H9 (cell line): ENCODE results near the gene STH. TPM values are rescaled to one million over a fixed set of nuclear protein-coding genes. Genes with fewer than 3 reads are reported as not detected.

ENCODE experiments used
- DNase-seq: peaks from one replicate; pipeline ENCODE4 v3.0.0-alpha.2; 2017
- H2AFZ ChIP-seq: one replicate; pipeline ENCODE4 v1.6.1; 2013; ENCODE audit warnings: mild to moderate bottlenecking, low read length, control low read depth, moderate library complexity
- H2AK5ac ChIP-seq: 2 replicates; pipeline ENCODE4 v1.6.1; 2013; ENCODE audit warnings: low read length, control low read depth, mixed read lengths; ENCODE audit not compliant: insufficient read length
- H2BK120ac ChIP-seq: one replicate; pipeline ENCODE4 v1.6.1; 2013; ENCODE audit warnings: low read depth, mild to moderate bottlenecking, low read length, control low read depth, inconsistent platforms; ENCODE audit not compliant: poor library complexity, severe bottlenecking
- H2BK12ac ChIP-seq: 2 replicates; pipeline ENCODE4 v1.6.1; 2013; ENCODE audit warnings: low read length, control low read depth, mixed read lengths, low read depth; ENCODE audit not compliant: insufficient read length
- H2BK15ac ChIP-seq: 2 replicates; pipeline ENCODE4 v1.6.1; 2013; ENCODE audit warnings: low read depth, low read length, control low read depth
- H2BK20ac ChIP-seq: one replicate; pipeline ENCODE4 v1.6.1; 2013; ENCODE audit warnings: low read depth, mild to moderate bottlenecking, low read length, control low read depth, inconsistent platforms; ENCODE audit not compliant: poor library complexity, severe bottlenecking
- H2BK5ac ChIP-seq: 2 replicates; pipeline ENCODE4 v1.6.1; 2013; ENCODE audit warnings: low read length, control low read depth, mixed read lengths; ENCODE audit not compliant: insufficient read length
- H3K14ac ChIP-seq: 2 replicates; pipeline ENCODE4 v1.6.1; 2013; ENCODE audit warnings: low read length, control low read depth; ENCODE audit not compliant: insufficient read depth
- H3K18ac ChIP-seq: 2 replicates; pipeline ENCODE4 v1.6.1; 2013; ENCODE audit warnings: low read depth, mild to moderate bottlenecking, mixed read lengths, low read length, control low read depth; ENCODE audit not compliant: insufficient read length
- H3K23ac ChIP-seq: 2 replicates; pipeline ENCODE4 v1.6.1; 2013; ENCODE audit warnings: low read length, control low read depth, mixed read lengths, low read depth; ENCODE audit not compliant: insufficient read length
- H3K23me2 ChIP-seq: 2 replicates; pipeline ENCODE4 v1.6.1; 2013; ENCODE audit warnings: low read depth, mild to moderate bottlenecking, mixed read lengths, low read length, control low read depth; ENCODE audit not compliant: insufficient read length, poor library complexity, severe bottlenecking
- H3K27ac ChIP-seq: 2 replicates; pipeline ENCODE4 v1.5.1; 2013; ENCODE audit warnings: low read length, control low read depth, mixed read lengths, low read depth; ENCODE audit not compliant: insufficient read length
- H3K27me3 ChIP-seq: 2 replicates; pipeline ENCODE4 v1.6.1; 2013; ENCODE audit warnings: low read length, control low read depth, inconsistent platforms; ENCODE audit not compliant: insufficient read depth
- H3K4ac ChIP-seq: 2 replicates; pipeline ENCODE4 v1.6.1; 2013; ENCODE audit warnings: low read depth, mild to moderate bottlenecking, control low read depth, inconsistent platforms, low read length, moderate library complexity
- H3K4me1 ChIP-seq: 2 replicates; pipeline ENCODE4 v1.6.1; 2013; ENCODE audit warnings: low read length, control low read depth, inconsistent platforms; ENCODE audit not compliant: insufficient read depth
- H3K4me2 ChIP-seq: 2 replicates; pipeline ENCODE4 v1.6.1; 2013; ENCODE audit warnings: low read length, control low read depth, mixed read lengths; ENCODE audit not compliant: insufficient read length, insufficient read depth
- H3K56ac ChIP-seq: 2 replicates; pipeline ENCODE4 v1.6.1; 2013; ENCODE audit warnings: low read depth, mild to moderate bottlenecking, mixed read lengths, low read length, control low read depth; ENCODE audit not compliant: insufficient read length
- H3K79me1 ChIP-seq: 2 replicates; pipeline ENCODE4 v1.6.1; 2013; ENCODE audit warnings: low read depth, mild to moderate bottlenecking, moderate library complexity, low read length, control low read depth, inconsistent platforms; ENCODE audit not compliant: insufficient read depth, poor library complexity, severe bottlenecking
- H3K79me2 ChIP-seq: 2 replicates; pipeline ENCODE4 v1.6.1; 2013; ENCODE audit warnings: low read length, control low read depth, inconsistent platforms; ENCODE audit not compliant: insufficient read depth
- H3K9ac ChIP-seq: 2 replicates; pipeline ENCODE4 v1.6.1; 2013; ENCODE audit warnings: low read length, control low read depth, mixed read lengths; ENCODE audit not compliant: insufficient read length; ENCODE audit errors: extremely low read depth
- H3K9me3 ChIP-seq: one replicate; pipeline ENCODE4 v1.6.1; 2013; ENCODE audit warnings: low read depth, low read length, inconsistent platforms; ENCODE audit not compliant: control insufficient read depth
- H3T11ph ChIP-seq: one replicate; pipeline ENCODE4 v1.6.1; 2013; ENCODE audit warnings: mild to moderate bottlenecking, low read length, control low read depth, inconsistent platforms
- H4K20me1 ChIP-seq: one replicate; pipeline ENCODE4 v1.6.1; 2013; ENCODE audit not compliant: control insufficient read depth, insufficient read length, insufficient read depth
- H4K5ac ChIP-seq: 2 replicates; pipeline ENCODE4 v1.6.1; 2013; ENCODE audit warnings: low read depth, mild to moderate bottlenecking, mixed read lengths, low read length, control low read depth; ENCODE audit not compliant: insufficient read length
- H4K8ac ChIP-seq: replicated peaks from 2 replicates; pipeline ENCODE4 v1.6.1; 2013; ENCODE audit warnings: low read length, control low read depth, mixed read lengths, low read depth; ENCODE audit not compliant: insufficient read length
- H4K91ac ChIP-seq: 2 replicates; pipeline ENCODE4 v1.6.1; 2013; ENCODE audit warnings: low read depth, mild to moderate bottlenecking, moderate library complexity, mixed read lengths, low read length, control low read depth; ENCODE audit not compliant: insufficient read length
- H3K27ac Mint-ChIP-seq, 3 experiments: 2 replicates in 2 of 3; 3 replicates in 1 of 3; pipeline ENCODE4 v1.8.0; 2020 to 2021; ENCODE audit warnings: mixed read lengths in 3 of 3, mild to moderate bottlenecking in 1 of 3, moderate library complexity in 1 of 3
- H3K27me3 Mint-ChIP-seq: 2 replicates; pipeline ENCODE4 v1.8.0; 2021; ENCODE audit warnings: low read depth, mild to moderate bottlenecking, moderate library complexity, mixed read lengths
- H3K36me3 Mint-ChIP-seq, 3 experiments: 2 replicates in 2 of 3; 3 replicates in 1 of 3; pipeline ENCODE4 v1.8.0; 2020 to 2021; ENCODE audit warnings: low read depth in 3 of 3, mixed read lengths in 3 of 3; ENCODE audit not compliant: insufficient read depth in 1 of 3
- H3K4me1 Mint-ChIP-seq, 2 experiments: 2 replicates each; pipeline ENCODE4 v1.8.0; 2020; ENCODE audit warnings: mixed read lengths in 2 of 2
- H3K4me3 Mint-ChIP-seq, 2 experiments: 2 replicates in 1 of 2; 3 replicates in 1 of 2; pipeline ENCODE4 v1.8.0; 2020 to 2021; ENCODE audit warnings: mild to moderate bottlenecking in 2 of 2, mixed read lengths in 2 of 2, moderate library complexity in 1 of 2
- H3K9me3 Mint-ChIP-seq, 2 experiments: 2 replicates in 1 of 2; 3 replicates in 1 of 2; pipeline ENCODE4 v1.8.0; 2020; ENCODE audit warnings: mild to moderate bottlenecking in 2 of 2, mixed read lengths in 2 of 2, moderate library complexity in 1 of 2
- WGBS: extraction: QIAGEN DNeasy Blood & Tissue Kit; methylation state at CpG from one replicate; pipeline ENCODE4 v1.1.7; 2013; ENCODE audit warnings: missing lambda C conversion rate, low lambda C conversion rate, mixed read lengths; ENCODE audit not compliant: insufficient read length; ENCODE audit errors: extremely low coverage; 5-methylcytosine and 5-hydroxymethylcytosine counted together
- total RNA-seq: library from RNA; stranded (reverse); gene quantifications from 2 replicates; pipeline ENCODE4 v1.2.1, GENCODE V29; 2021
- TF ChIP-seq, protein P1 (sequence below): fragments of 200-600 bp; sonication (generic); conservative IDR thresholded peaks from 3 replicates; pipeline ENCODE4 v1.8.0; 2021; ENCODE audit warnings: antibody characterized with exemption, mild to moderate bottlenecking

Gene STH
- total RNA-seq, 1 experiment from 2014 or later: not detected

DNA sequence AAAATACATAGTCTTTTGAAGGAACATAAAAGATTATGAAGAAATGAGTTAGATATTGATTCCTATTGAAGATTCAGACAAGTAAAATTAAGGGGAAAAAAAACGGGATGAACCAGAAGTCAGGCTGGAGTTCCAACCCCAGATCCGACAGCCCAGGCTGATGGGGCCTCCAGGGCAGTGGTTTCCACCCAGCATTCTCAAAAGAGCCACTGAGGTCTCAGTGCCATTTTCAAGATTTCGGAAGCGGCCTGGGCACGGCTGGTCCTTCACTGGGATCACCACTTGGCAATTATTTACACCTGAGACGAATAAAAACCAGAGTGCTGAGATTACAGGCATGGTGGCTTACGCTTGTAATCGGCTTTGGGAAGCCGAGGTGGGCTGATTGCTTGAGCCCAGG is 9.5 kb downstream of the STH start:
- H3K36me3 Mint-ChIP-seq: no peaks in the 10 kb centered on the region; a peak in 2 of 7 replicates
- H3K79me1 ChIP-seq: no peaks in the 10 kb centered on the region

More for the DNA sequence above, 9.5 kb downstream of the STH start:
- Mint-ChIP-seq H3K27me3 (peaks cover 2% of the 10 kb centered on the region), H3K9me3 (peaks cover 0 to 7% of the 10 kb centered on the region in 2 experiments; a peak in 2 of 5 replicates), H3K4me3 (no peak overlapping the region), H3K27ac (no peak overlapping the region), H3K4me1 (0 out of 4 replicates have a peak, but pooled peaks cover 0 to 4% of the 10 kb centered on the region in 2 experiments)
- no peak overlapping the region for H2BK15ac ChIP-seq
- no peak overlapping the region for H2BK12ac ChIP-seq
- no peak overlapping the region for H2BK120ac ChIP-seq
- H3K27me3 ChIP-seq: no peaks in the 10 kb centered on the region
- no peak overlapping the region for H4K91ac ChIP-seq
- no peak overlapping the region for H3K14ac ChIP-seq
- H3K23ac ChIP-seq: no peak overlapping the region
- H4K5ac ChIP-seq: no peak overlapping the region
- H3K18ac ChIP-seq: no peak overlapping the region
- no CpG with 5 or more reads among the region's 9 CpGs for WGBS
- no peak overlapping the region for H2AFZ ChIP-seq
- H3K79me2 ChIP-seq: no peaks in the 10 kb centered on the region
- DNase-seq: no peak
- H3T11ph ChIP-seq: no peak overlapping the region
- TF ChIP-seq, protein P1, sequence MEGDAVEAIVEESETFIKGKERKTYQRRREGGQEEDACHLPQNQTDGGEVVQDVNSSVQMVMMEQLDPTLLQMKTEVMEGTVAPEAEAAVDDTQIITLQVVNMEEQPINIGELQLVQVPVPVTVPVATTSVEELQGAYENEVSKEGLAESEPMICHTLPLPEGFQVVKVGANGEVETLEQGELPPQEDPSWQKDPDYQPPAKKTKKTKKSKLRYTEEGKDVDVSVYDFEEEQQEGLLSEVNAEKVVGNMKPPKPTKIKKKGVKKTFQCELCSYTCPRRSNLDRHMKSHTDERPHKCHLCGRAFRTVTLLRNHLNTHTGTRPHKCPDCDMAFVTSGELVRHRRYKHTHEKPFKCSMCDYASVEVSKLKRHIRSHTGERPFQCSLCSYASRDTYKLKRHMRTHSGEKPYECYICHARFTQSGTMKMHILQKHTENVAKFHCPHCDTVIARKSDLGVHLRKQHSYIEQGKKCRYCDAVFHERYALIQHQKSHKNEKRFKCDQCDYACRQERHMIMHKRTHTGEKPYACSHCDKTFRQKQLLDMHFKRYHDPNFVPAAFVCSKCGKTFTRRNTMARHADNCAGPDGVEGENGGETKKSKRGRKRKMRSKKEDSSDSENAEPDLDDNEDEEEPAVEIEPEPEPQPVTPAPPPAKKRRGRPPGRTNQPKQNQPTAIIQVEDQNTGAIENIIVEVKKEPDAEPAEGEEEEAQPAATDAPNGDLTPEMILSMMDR: no peak
- H3K4ac ChIP-seq: no peak overlapping the region
- H2BK5ac ChIP-seq: no peak overlapping the region
- no peak overlapping the region for H3K9ac ChIP-seq
- no peak overlapping the region for H3K4me2 ChIP-seq
- H2BK20ac ChIP-seq: no peak overlapping the region
- no peaks in the 10 kb centered on the region for H3K4me1 ChIP-seq
- H4K8ac ChIP-seq: no peak overlapping the region
- H4K20me1 ChIP-seq: no peaks in the 10 kb centered on the region
- no peak overlapping the region for H3K56ac ChIP-seq
- no peaks in the 10 kb centered on the region for H3K9me3 ChIP-seq
- no peaks in the 10 kb centered on the region for H3K23me2 ChIP-seq
- no peak overlapping the region for H3K27ac ChIP-seq
- H2AK5ac ChIP-seq: no peak overlapping the region
